Esophagus (tissue), 2 donors: Measurements from ENCODE around the gene HOXC12. TPM values are rescaled to one million over a fixed set of nuclear protein-coding genes. Genes with fewer than 3 reads are reported as not detected.

Experiments
- H3K27ac ChIP-seq, 2 donors: one replicate each; pipeline ENCODE4 v1.5.1; 2013; ENCODE audit warnings: low read depth in 2 of 2, mild to moderate bottlenecking in 2 of 2, inconsistent platforms in 1 of 2, low read length in 1 of 2, moderate library complexity in 1 of 2
- H3K27me3 ChIP-seq, 2 donors: one replicate each; pipeline ENCODE4 v1.6.1; 2013; ENCODE audit warnings: low read length in 2 of 2, control low read depth in 1 of 2, mild to moderate bottlenecking in 1 of 2; ENCODE audit not compliant: insufficient read depth in 2 of 2, control insufficient read depth in 1 of 2
- H3K36me3 ChIP-seq, 2 donors: one replicate each; pipeline ENCODE4 v1.6.1; 2013; ENCODE audit warnings: low read length in 1 of 2; ENCODE audit not compliant: control insufficient read depth in 2 of 2, insufficient read depth in 2 of 2
- H3K4me1 ChIP-seq, 2 donors: one replicate each; pipeline ENCODE4 v1.6.1; 2013; ENCODE audit warnings: low read length in 1 of 2; ENCODE audit not compliant: control insufficient read depth in 2 of 2, insufficient read depth in 2 of 2
- H3K4me3 ChIP-seq, 2 donors: one replicate each; pipeline ENCODE4 v1.5.1; 2013; ENCODE audit warnings: low read length in 2 of 2, mild to moderate bottlenecking in 2 of 2, low read depth in 1 of 2, moderate library complexity in 1 of 2
- H3K9me3 ChIP-seq, 2 donors: one replicate each; pipeline ENCODE4 v1.6.1; 2013; ENCODE audit warnings: mild to moderate bottlenecking in 2 of 2, low read depth in 1 of 2, low read length in 1 of 2, moderate library complexity in 1 of 2; ENCODE audit not compliant: control insufficient read depth in 2 of 2, insufficient read depth in 1 of 2
- WGBS, 2 donors: extraction: QIAGEN DNeasy Blood & Tissue Kit; methylation state at CpG; one replicate each; pipeline ENCODE4 v1.1.7; 2013; 5-methylcytosine and 5-hydroxymethylcytosine counted together
- polyA plus RNA-seq, 2 donors: library from polyadenylated mRNA; stranded (reverse); fragments of 200-250 nt; gene quantifications; one replicate each; pipeline ENCODE4 v1.2.3, GENCODE V29; 2013
- donor health status: healthy with polysubstance abuse.
- donor health status: Bipolar disorder and iron deficiency.

HOXC12 gene
- polyA plus RNA-seq: not detected

- Histone ChIP-seq H3K9me3 (peaks cover 0 to 2% of the 10 kb centered on the region in 2 donors), H3K4me3 (no peak within 1 kb of the TSS), H3K36me3 (no peaks in the 10 kb centered on the region), H3K4me1 (peaks cover 0 to 5% of the 10 kb centered on the region in 2 donors), H3K27me3 (peaks cover 6 to 74% of the 10 kb centered on the region in 2 donors), H3K27ac (no peak within 1 kb of the TSS)
- 7 to 8% methylated on average over 20 of the region's 20 CpGs for WGBS, 2 donors
Measured at GRCh38 chr12:53954694-53955035, at the start of gene HOXC12. Gene HOXC12, plus strand, starts transcription at chr12:53954903. Its CDS starts 27 bp downstream, at chr12:53954930.

- H3K4me3 ChIP-seq: no peak overlapping the region
- H3K36me3 ChIP-seq: no peaks in the 10 kb centered on the region
- H3K4me1 ChIP-seq: no peaks in the 10 kb centered on the region
- 69 to 72% methylated on average over 3 of the region's 3 CpGs for WGBS, 2 donors
- peaks cover 3 to 4% of the 10 kb centered on the region in 2 donors for H3K27me3 ChIP-seq
- no peaks in the 10 kb centered on the region for H3K9me3 ChIP-seq
- no peak overlapping the region for H3K27ac ChIP-seq
Measured at GRCh38 chr12:53907103-53907502, 47.6 kb upstream of the HOXC12 start.

- Histone ChIP-seq H3K9me3 (no peaks in the 10 kb centered on the region), H3K4me3 (no peak overlapping the region), H3K27me3 (peaks cover 2% of the 10 kb centered on the region in 2 donors), H3K27ac (no peak overlapping the region), H3K36me3 (no peaks in the 10 kb centered on the region), H3K4me1 (no peaks in the 10 kb centered on the region)
- 73 to 77% methylated on average over 5 of the region's 5 CpGs for WGBS, 2 donors
Measured at GRCh38 chr12:53916788-53917655, 37.7 kb upstream of the HOXC12 start.

GRCh38 chr12:53924521-53925405, 29.9 kb upstream of the HOXC12 start:
- 16 to 32% methylated on average over 2 of the region's 2 CpGs for WGBS, 2 donors
- Histone ChIP-seq H3K36me3 (no peaks in the 10 kb centered on the region), H3K4me3 (no peak overlapping the region), H3K27ac (no peak overlapping the region), H3K27me3 (peaks cover 8 to 35% of the 10 kb centered on the region in 2 donors), H3K9me3 (peaks cover 0 to 6% of the 10 kb centered on the region in 2 donors), H3K4me1 (no peaks in the 10 kb centered on the region)

- H3K4me1 ChIP-seq: no peaks in the 10 kb centered on the region
- 11 to 14% methylated on average over 45 of the region's 45 CpGs for WGBS, 2 donors
- peaks cover 17 to 45% of the 10 kb centered on the region in 2 donors for H3K27me3 ChIP-seq
- H3K27ac ChIP-seq: no peak overlapping the region
- peaks cover 0 to 6% of the 10 kb centered on the region in 2 donors for H3K9me3 ChIP-seq
- no peak overlapping the region for H3K4me3 ChIP-seq
- no peaks in the 10 kb centered on the region for H3K36me3 ChIP-seq
Measured at GRCh38 chr12:53927220-53928029, 27.3 kb upstream of the HOXC12 start.

GRCh38 chr12:53928054-53928835, 26.5 kb upstream of the HOXC12 start:
- 12% methylated on average over 30 to 31 of the region's 31 CpGs for WGBS, 2 donors
- H3K36me3 ChIP-seq: no peaks in the 10 kb centered on the region
- H3K9me3 ChIP-seq: peaks cover 0 to 6% of the 10 kb centered on the region in 2 donors
- H3K4me1 ChIP-seq: no peaks in the 10 kb centered on the region
- no peak overlapping the region for H3K4me3 ChIP-seq
- H3K27me3 ChIP-seq: peaks cover 17 to 44% of the 10 kb centered on the region in 2 donors
- H3K27ac ChIP-seq: no peak overlapping the region

- WGBS, 2 donors: 17 to 18% methylated on average over 4 of the region's 4 CpGs
- H3K27me3 ChIP-seq: peaks cover 21 to 47% of the 10 kb centered on the region in 2 donors
- no peak overlapping the region for H3K4me3 ChIP-seq
- peaks cover 0 to 6% of the 10 kb centered on the region in 2 donors for H3K9me3 ChIP-seq
- H3K36me3 ChIP-seq: no peaks in the 10 kb centered on the region
- H3K4me1 ChIP-seq: no peaks in the 10 kb centered on the region
- no peak overlapping the region for H3K27ac ChIP-seq
Measured at GRCh38 chr12:53929527-53929926, 25.2 kb upstream of the HOXC12 start.

GRCh38 chr12:53930591-53931255, 24.0 kb upstream of the HOXC12 start:
- 9 to 13% methylated on average over 30 of the region's 30 CpGs for WGBS, 2 donors
- Histone ChIP-seq H3K27ac (no peak overlapping the region), H3K4me3 (no peak overlapping the region), H3K27me3 (peaks cover 22 to 53% of the 10 kb centered on the region in 2 donors), H3K36me3 (no peaks in the 10 kb centered on the region), H3K9me3 (peaks cover 0 to 6% of the 10 kb centered on the region in 2 donors), H3K4me1 (peaks cover 0 to 2% of the 10 kb centered on the region in 2 donors)
